Effector memory CD4-positive, alpha-beta T cell (primary cell): ENCODE results near the gene SPATA22.

Experiments
- DNase-seq, 3 donors: peaks; one replicate each; pipeline ENCODE4 v3.0.0-alpha.2; 2020
- H3K27ac ChIP-seq: 2 replicates; pipeline ENCODE4 v1.7.0; 2013; ENCODE audit warnings: mild to moderate bottlenecking, low read length, moderate library complexity; ENCODE audit not compliant: insufficient read depth, poor library complexity, severe bottlenecking
- H3K27me3 ChIP-seq: replicated peaks from 2 replicates; pipeline ENCODE4 v1.7.0; 2013; ENCODE audit warnings: mild to moderate bottlenecking, low read length; ENCODE audit not compliant: insufficient read depth, control insufficient read depth, poor library complexity, severe bottlenecking
- H3K36me3 ChIP-seq: 2 replicates; pipeline ENCODE4 v1.7.0; 2013; ENCODE audit warnings: mild to moderate bottlenecking, low read length, moderate library complexity; ENCODE audit not compliant: control insufficient read depth, insufficient read depth
- H3K4me1 ChIP-seq: 2 replicates; pipeline ENCODE4 v1.7.0; 2013; ENCODE audit warnings: low read length, mild to moderate bottlenecking; ENCODE audit not compliant: control insufficient read depth, insufficient read depth, poor library complexity, severe bottlenecking
- H3K4me3 ChIP-seq: 2 replicates; pipeline ENCODE4 v1.7.0; 2013; ENCODE audit warnings: low read length, low read depth, mild to moderate bottlenecking; ENCODE audit not compliant: insufficient read depth, poor library complexity, severe bottlenecking
- H3K9me3 ChIP-seq: 2 replicates; pipeline ENCODE4 v1.7.0; 2013; ENCODE audit warnings: mild to moderate bottlenecking, low read length, moderate library complexity; ENCODE audit not compliant: control insufficient read depth

Gene SPATA22

DNA sequence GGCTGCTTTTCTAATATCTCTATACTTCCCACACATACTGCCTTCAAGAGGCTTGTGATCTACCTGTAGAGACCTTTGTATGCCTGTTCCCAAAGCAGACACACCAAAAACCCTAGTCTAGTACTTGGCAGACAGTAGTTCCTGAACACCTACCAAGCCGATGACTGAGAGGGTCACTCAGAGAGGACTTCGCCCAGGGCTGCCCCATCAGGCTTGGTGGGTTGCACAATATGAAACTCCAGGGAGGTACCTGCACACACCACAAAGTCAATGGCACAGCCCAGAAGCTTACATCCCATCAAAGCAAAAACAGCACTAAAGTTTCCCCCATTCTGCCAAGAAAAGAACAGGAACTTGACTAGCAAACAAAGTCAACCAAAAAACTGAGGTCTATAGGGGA is 34.4 kb upstream of the SPATA22 start:
- DNase-seq, result no peak
- H3K9me3 ChIP-seq, result no peaks in the 10 kb centered on the region
- no peaks in the 10 kb centered on the region for H3K4me1 ChIP-seq
- no peaks in the 10 kb centered on the region for H3K27me3 ChIP-seq
- H3K4me3 ChIP-seq, result no peak overlapping the region
- H3K36me3 ChIP-seq, result no peaks in the 10 kb centered on the region
- no peak overlapping the region for H3K27ac ChIP-seq

DNA sequence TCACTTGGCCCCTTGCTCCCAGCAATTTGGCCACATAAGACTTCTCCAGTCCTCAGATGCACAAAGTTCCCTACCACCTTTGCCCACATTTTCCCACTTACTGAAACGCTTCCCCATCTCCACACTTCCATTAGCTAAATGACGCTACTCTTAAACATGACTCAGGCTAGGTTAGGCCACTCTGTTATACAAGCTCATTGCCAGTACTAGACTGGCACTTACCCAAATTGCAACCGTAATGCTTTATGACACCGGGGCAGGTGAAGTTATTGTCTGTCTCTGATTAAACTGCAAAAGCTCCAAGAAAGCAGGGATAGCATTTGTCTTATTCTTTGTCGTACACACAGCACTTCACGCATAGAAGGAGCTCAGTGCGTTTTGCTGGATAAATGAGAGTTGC is 33.4 kb upstream of the SPATA22 start:
- H3K4me3 ChIP-seq, result no peak overlapping the region
- no peaks in the 10 kb centered on the region for H3K9me3 ChIP-seq
- no peak overlapping the region for H3K27ac ChIP-seq
- no peaks in the 10 kb centered on the region for H3K36me3 ChIP-seq
- H3K4me1 ChIP-seq, result no peaks in the 10 kb centered on the region
- H3K27me3 ChIP-seq, result no peaks in the 10 kb centered on the region
- DNase-seq, result no peak

DNA sequence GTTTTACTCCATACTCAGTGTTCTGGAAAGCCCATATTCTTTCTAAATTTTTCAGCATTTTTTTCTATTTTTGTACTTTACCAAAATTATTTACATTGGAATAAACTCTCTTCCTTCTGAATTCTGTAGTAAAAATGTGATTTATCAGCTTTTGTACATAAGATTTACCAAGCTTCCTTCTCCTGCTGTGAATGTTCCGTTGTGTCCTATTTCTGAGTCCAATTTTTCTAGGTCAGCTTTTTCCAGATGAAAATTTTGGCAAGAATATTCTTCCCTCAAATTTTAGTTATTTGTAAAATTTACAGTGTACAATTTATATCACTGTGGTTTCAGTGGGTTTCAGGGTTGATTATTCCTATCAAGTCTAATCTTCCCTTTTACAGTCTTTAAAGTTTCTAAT is 31.7 kb upstream of the SPATA22 start:
- Histone ChIP-seq H3K4me1 (no peaks in the 10 kb centered on the region), H3K4me3 (no peak overlapping the region), H3K27me3 (no peaks in the 10 kb centered on the region), H3K9me3 (no peaks in the 10 kb centered on the region), H3K36me3 (no peaks in the 10 kb centered on the region), H3K27ac (no peak overlapping the region)
- DNase-seq, result no peak

DNA sequence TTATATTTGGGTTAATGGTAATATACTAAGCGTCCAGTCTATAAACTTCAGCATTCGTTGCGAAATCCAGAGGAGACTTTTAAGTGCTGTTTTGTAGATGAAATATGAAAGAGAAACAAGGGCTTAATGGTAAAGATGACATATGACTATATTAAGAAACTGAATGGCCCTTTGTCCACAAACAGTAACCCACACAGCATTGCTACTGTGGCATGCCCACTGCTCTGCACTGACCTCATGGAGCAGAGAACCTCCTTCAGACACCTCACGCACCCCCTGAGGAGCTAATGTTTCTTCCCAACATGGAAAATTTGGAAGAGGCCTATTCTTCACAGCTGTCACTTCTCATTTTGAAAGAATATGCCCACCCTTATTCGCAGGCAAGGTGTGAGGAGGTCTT is 30.8 kb upstream of the SPATA22 start:
- no peaks in the 10 kb centered on the region for H3K9me3 ChIP-seq
- DNase-seq, result no peak
- no peaks in the 10 kb centered on the region for H3K27me3 ChIP-seq
- no peaks in the 10 kb centered on the region for H3K4me1 ChIP-seq
- no peak overlapping the region for H3K27ac ChIP-seq
- no peaks in the 10 kb centered on the region for H3K36me3 ChIP-seq
- no peak overlapping the region for H3K4me3 ChIP-seq

DNA sequence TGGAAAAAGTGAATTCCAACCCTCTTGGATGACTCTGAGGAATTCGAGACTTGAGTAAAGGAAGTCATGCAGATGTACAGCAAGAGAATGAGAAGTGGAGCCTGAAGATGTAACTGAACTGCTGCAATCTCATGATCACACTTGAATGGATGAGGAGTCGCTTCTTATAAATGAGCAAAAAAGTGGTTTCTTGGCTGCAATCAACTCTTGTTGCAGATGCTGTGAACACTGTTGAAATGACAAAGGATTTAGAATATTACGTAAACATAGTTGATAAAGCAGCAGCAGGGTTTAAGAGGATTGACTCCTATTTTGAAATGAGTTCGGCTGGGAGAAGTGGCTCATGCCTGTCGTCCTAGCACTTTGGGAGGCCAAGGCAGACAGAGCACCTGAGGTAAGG is 29.7 kb upstream of the SPATA22 start:
- H3K36me3 ChIP-seq, result no peaks in the 10 kb centered on the region
- H3K27me3 ChIP-seq, result no peaks in the 10 kb centered on the region
- no peaks in the 10 kb centered on the region for H3K4me1 ChIP-seq
- no peak overlapping the region for H3K27ac ChIP-seq
- H3K4me3 ChIP-seq, result no peak overlapping the region
- no peaks in the 10 kb centered on the region for H3K9me3 ChIP-seq
- DNase-seq, result no peak

DNA sequence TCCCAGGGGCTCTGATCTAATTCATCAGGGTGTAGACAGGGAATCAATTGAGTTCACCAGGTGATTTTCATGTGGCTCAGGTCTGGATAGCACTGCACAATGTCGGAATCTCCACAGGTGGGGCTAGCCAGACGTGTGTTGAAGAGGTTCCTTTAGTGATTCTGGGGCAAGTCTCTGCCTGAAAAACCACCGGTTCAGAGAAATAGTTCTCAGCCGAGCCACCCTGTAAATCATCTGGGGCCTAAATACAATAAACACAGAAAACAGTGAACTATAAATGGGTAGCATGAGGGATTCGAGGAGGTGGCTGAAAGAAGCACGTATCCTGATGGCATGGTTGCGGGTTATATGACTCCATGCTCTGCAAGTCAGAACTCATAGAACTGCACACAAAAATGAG is 25.5 kb upstream of the SPATA22 start:
- no peak for DNase-seq
- Histone ChIP-seq H3K27ac (no peak overlapping the region), H3K4me1 (no peaks in the 10 kb centered on the region), H3K4me3 (no peak overlapping the region), H3K9me3 (no peaks in the 10 kb centered on the region), H3K27me3 (no peaks in the 10 kb centered on the region), H3K36me3 (no peaks in the 10 kb centered on the region)

DNA sequence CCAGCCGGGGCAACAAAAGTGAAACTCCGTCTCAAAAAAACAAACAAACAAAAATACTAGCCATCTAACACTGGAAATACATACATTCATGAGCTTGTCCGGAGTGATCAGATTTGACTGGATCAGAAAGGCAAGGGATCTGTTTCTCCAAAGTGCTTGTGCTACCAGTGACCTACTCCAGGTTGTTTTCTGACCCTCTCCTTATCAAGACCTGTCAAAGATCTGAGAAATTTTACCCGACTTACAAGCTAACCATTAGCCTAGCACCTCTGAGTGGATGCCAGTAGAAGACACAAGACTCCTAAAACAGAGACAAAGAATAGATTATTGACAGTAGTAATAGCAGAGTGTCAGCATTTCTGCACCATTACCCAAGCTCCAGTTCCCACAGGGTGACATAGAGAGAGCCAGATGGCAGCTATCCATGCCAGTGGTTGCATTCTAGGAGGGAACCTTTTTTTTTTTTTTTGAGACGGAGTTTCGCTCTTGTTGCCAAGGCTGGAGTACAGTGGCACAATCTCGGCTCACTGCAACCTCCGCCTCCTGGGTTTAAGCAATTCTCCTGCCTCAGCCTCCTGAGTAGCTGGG is 14.0 kb upstream of the SPATA22 start:
- Histone ChIP-seq H3K4me1 (no peaks in the 10 kb centered on the region), H3K27ac (no peak overlapping the region), H3K27me3 (no peaks in the 10 kb centered on the region), H3K36me3 (no peaks in the 10 kb centered on the region), H3K9me3 (no peaks in the 10 kb centered on the region), H3K4me3 (no peak overlapping the region)
- DNase-seq, result no peak

DNA sequence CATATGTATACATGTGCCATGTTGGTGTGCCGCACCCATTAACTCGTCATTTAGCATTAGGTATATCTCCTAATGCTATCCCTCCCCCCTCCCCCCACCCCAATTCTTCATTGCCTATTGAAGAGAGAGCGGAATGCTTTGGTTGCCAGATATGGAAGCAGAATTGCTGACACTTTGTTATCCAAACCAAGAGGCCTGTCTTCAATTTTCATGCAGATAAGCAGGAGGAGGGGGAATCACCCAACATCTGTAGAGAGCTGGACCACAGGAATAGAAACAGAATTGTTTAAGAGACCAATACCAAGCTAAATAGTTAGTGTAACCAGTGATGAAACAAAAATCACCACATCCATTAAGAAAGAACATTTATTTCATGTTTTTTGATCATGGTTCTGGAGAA is 11.2 kb upstream of the SPATA22 start:
- Histone ChIP-seq H3K4me1 (no peaks in the 10 kb centered on the region), H3K4me3 (no peak overlapping the region), H3K9me3 (no peaks in the 10 kb centered on the region), H3K27ac (no peak overlapping the region), H3K27me3 (no peaks in the 10 kb centered on the region), H3K36me3 (no peaks in the 10 kb centered on the region)
- DNase-seq, result no peak

DNA sequence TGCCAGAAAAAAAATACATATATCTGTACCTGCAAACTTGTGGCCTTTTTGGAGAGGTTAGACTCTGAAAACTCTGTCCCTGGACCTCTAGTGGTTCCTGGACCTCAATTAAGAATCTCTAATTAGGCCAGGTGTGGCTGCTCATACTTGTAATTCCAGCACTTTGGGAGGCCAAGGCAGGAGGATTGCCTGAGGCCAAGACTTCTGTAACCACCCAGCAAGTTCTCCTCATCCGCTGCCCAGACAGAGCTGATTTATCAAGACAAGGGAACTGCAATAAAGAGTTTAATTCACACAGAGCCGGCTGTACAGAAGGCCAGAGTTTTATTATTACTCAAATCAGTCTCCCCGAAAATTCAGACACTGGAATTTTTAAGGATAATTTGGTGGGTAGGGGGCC is 8.4 kb upstream of the SPATA22 start:
- Histone ChIP-seq H3K4me3 (no peak overlapping the region), H3K27me3 (no peaks in the 10 kb centered on the region), H3K36me3 (no peaks in the 10 kb centered on the region), H3K4me1 (no peaks in the 10 kb centered on the region), H3K27ac (no peak overlapping the region), H3K9me3 (no peaks in the 10 kb centered on the region)
- no peak for DNase-seq

DNA sequence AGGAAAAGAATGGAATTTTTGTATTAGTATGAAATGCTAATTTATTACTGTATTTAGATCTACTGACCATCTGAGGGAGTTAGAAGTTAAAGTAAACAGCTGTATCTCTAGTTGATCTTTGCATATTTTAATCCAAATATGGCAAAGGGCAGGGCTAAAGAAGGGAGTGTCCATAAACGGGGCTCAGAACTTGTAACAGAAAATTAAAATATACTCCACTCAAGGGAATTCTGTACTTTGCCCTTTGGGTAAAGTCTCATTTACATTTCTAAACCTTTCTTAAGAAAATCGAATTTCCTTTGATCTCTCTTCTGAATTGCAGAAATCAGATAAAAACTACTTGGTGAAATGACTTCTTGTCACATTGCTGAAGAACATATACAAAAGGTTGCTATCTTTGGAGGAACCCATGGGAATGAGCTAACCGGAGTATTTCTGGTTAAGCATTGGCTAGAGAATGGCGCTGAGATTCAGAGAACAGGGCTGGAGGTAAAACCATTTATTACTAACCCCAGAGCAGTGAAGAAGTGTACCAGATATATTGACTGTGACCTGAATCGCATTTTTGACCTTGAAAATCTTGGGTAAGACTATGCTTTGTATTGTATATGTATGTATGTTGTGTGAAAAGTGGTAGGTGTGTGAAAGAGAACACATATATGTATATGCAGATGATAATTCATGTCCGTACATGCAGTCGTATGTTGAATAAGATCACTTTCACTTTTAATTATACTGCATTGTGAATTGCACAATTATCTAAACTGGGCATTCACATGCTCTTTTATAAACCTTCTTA is 4.4 kb upstream of the SPATA22 start, which contains the start of gene ASPA:
Gene ASPA (plus strand): TSS at position 186 of the 799 bp plus-strand sequence. CDS start 163 bp downstream, at position 349.
- DNase-seq, result no peak
- Histone ChIP-seq H3K36me3 (no peaks in the 10 kb centered on the region), H3K9me3 (no peaks in the 10 kb centered on the region), H3K4me1 (no peaks in the 10 kb centered on the region), H3K4me3 (no peak within 1 kb of the TSS), H3K27ac (no peak within 1 kb of the TSS), H3K27me3 (no peaks in the 10 kb centered on the region)
